Liver (tissue), 9 donors: ENCODE measurements around the gene MOSPD2. TPM values are rescaled to one million over a fixed set of nuclear protein-coding genes. Genes with fewer than 3 reads are reported as not detected.
A peak's percentile ranks its signal among the peaks of the same experiment; 100 is the strongest.

ENCODE experiments used
- DNase-seq: peaks from one replicate; pipeline ENCODE4 v3.0.0-alpha.2; 2017; ENCODE audit warnings: low spot score
- H3K27ac ChIP-seq, 2 donors: one replicate each; pipeline ENCODE4 v1.7.0; 2013; ENCODE audit warnings: inconsistent platforms in 2 of 2, low read length in 2 of 2, control low read depth in 1 of 2, low read depth in 1 of 2, mild to moderate bottlenecking in 1 of 2
- H3K27me3 ChIP-seq, 4 donors: one replicate each; pipeline versions ENCODE4 v1.6.1 to v1.7.0; 2013; ENCODE audit warnings: low read length in 3 of 4, inconsistent platforms in 1 of 4, mild to moderate bottlenecking in 1 of 4, moderate library complexity in 1 of 4; ENCODE audit not compliant: control insufficient read depth in 4 of 4, insufficient read depth in 4 of 4
- H3K36me3 ChIP-seq, 4 donors: one replicate each; pipeline versions ENCODE4 v1.6.1 to v1.7.0; 2013; ENCODE audit warnings: low read length in 3 of 4, mild to moderate bottlenecking in 3 of 4, low read depth in 1 of 4, moderate library complexity in 1 of 4; ENCODE audit not compliant: control insufficient read depth in 4 of 4, insufficient read depth in 3 of 4
- H3K4me1 ChIP-seq, 4 donors: one replicate each; pipeline versions ENCODE4 v1.6.1 to v1.7.0; 2013; ENCODE audit warnings: low read length in 3 of 4, mild to moderate bottlenecking in 3 of 4, moderate library complexity in 1 of 4; ENCODE audit not compliant: control insufficient read depth in 4 of 4, insufficient read depth in 4 of 4
- H3K4me3 ChIP-seq, 3 donors: one replicate each; pipeline versions ENCODE4 v1.6.1 to v1.7.0; 2013; ENCODE audit warnings: low read length in 3 of 3, control low read depth in 1 of 3, low read depth in 1 of 3, mild to moderate bottlenecking in 1 of 3
- H3K9ac ChIP-seq, 2 donors: one replicate each; pipeline ENCODE4 v1.7.0; 2013; ENCODE audit warnings: low read length in 2 of 2, mild to moderate bottlenecking in 2 of 2, moderate library complexity in 2 of 2, control low read depth in 1 of 2, low read depth in 1 of 2
- H3K9me3 ChIP-seq, 4 donors: one replicate each; pipeline versions ENCODE4 v1.6.1 to v1.7.0; 2013; ENCODE audit warnings: low read length in 3 of 4; ENCODE audit not compliant: control insufficient read depth in 4 of 4
- EGR1 ChIP-seq, 2 donors: IDR thresholded peaks; 2 replicates each; pipeline ENCODE4 v1.6.1; 2016 to 2018; ENCODE audit warnings: antibody characterized with exemption in 2 of 2, low read depth in 2 of 2
- FOXA1 ChIP-seq: IDR thresholded peaks from 2 replicates; pipeline ENCODE4 v1.6.1; 2016; ENCODE audit warnings: antibody characterized with exemption
- FOXA2 ChIP-seq: IDR thresholded peaks from 2 replicates; pipeline ENCODE4 v1.6.1; 2016; ENCODE audit warnings: antibody characterized with exemption
- HNF4A ChIP-seq, 2 donors: conservative IDR thresholded peaks; 2 replicates each; pipeline ENCODE4 v1.6.1; 2016; ENCODE audit warnings: antibody characterized with exemption in 2 of 2, mild to moderate bottlenecking in 2 of 2
- HNF4G ChIP-seq: IDR thresholded peaks from 2 replicates; pipeline ENCODE4 v1.6.1; 2016; ENCODE audit warnings: antibody characterized with exemption
- JUND ChIP-seq, 2 donors: IDR thresholded peaks; 2 replicates each; pipeline ENCODE4 v1.6.1; 2016; ENCODE audit warnings: antibody characterized with exemption in 2 of 2
- NR2F2 ChIP-seq: IDR thresholded peaks from 2 replicates; pipeline ENCODE4 v1.6.1; 2016; ENCODE audit warnings: antibody characterized with exemption
- RXRA ChIP-seq, 2 donors: IDR thresholded peaks; 2 replicates each; pipeline ENCODE4 v1.6.1; 2017 to 2018; ENCODE audit warnings: antibody characterized with exemption in 2 of 2, mild to moderate bottlenecking in 1 of 2
- TAF1 ChIP-seq: conservative IDR thresholded peaks from 2 replicates; pipeline ENCODE4 v1.6.1; 2016; ENCODE audit warnings: antibody characterized with exemption, mild to moderate bottlenecking
- WGBS: extraction: QIAGEN DNeasy Blood & Tissue Kit; methylation state at CpG from one replicate; pipeline ENCODE4 v1.1.7; 2013; 5-methylcytosine and 5-hydroxymethylcytosine counted together
- polyA plus RNA-seq, 2 donors: library from polyadenylated mRNA; stranded (reverse) in 1 of 2; unstranded in 1 of 2; fragments of 200-250 nt in 1 of 2; fragments of >200 nt in 1 of 2; fragmentation: Nextera tagmentation in 1 of 2; extraction: Ambion mirVana in 1 of 2; gene quantifications; one replicate each; pipeline versions ENCODE4 v1.2.1 to v1.2.3, GENCODE V29; 2013 to 2015
- total RNA-seq, 2 donors: library from RNA; depleted of rRNA; stranded (reverse); fragments of >200 nt; gene quantifications; one replicate each; pipeline ENCODE4 v1.2.3, GENCODE V29; 2014
- TF ChIP-seq, protein P1 (sequence below): IDR thresholded peaks from 2 replicates; pipeline ENCODE4 v1.6.1; 2016; ENCODE audit warnings: antibody characterized with exemption, mild to moderate bottlenecking
- TF ChIP-seq, protein P2 (sequence below): fragments of 150-350 bp; IDR thresholded peaks from 2 replicates; pipeline ENCODE4 v1.5.1; 2017; ENCODE audit warnings: improper control_type of control experiment, low read depth, low read length; ENCODE audit not compliant: missing input control
- TF ChIP-seq, protein P3 (sequence below): IDR thresholded peaks from 2 replicates; pipeline ENCODE4 v1.6.1; 2016; ENCODE audit warnings: antibody characterized with exemption
- TF ChIP-seq, protein P4 (sequence below): IDR thresholded peaks from 2 replicates; pipeline ENCODE4 v1.6.1; 2016; ENCODE audit warnings: antibody characterized with exemption
- TF ChIP-seq, protein P5 (sequence below): IDR thresholded peaks from 2 replicates; pipeline ENCODE4 v1.6.1; 2016; ENCODE audit warnings: antibody characterized with exemption
- donor health status: healthy.
- donor health status: healthy.
- donor health status: healthy.
- donor health status: healthy.
- donor health status: healthy.

The MOSPD2 gene
- total and polyA plus RNA-seq, 4 donors = 3.0 to 9.1 (median 4.9) TPM

DNA sequence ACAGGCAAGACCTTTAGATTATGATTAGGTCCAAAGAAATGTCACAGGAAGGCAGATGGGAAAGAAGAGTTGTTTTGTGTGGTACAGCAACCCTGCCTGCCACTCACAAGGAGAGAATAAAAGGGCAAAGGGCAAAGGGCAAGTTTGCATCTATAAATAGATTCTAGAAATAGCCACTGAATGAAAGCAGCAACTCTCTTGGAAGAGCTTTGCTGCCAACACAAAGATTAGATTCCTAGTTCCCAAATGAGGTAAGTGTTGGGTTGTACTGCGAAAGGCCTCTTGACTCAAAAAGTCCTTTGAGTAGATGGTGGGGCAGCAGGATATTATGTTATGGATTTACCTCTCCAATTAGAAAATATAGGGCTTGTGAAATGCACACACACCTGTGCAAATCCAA is 61.2 kb downstream of the MOSPD2 start:
- WGBS = 75% methylated on average over 1 of the region's 1 CpG
- DNase-seq = no peak
- TF ChIP-seq TAF1 (no peak), NR2F2 (peak; percentile 44)
- Histone ChIP-seq H3K36me3 (no peaks in the 10 kb centered on the region), H3K27me3 (no peaks in the 10 kb centered on the region), H3K27ac (no peak overlapping the region), H3K9me3 (no peaks in the 10 kb centered on the region), H3K9ac (no peak overlapping the region), H3K4me3 (no peak overlapping the region), H3K4me1 (no peaks in the 10 kb centered on the region)

DNA sequence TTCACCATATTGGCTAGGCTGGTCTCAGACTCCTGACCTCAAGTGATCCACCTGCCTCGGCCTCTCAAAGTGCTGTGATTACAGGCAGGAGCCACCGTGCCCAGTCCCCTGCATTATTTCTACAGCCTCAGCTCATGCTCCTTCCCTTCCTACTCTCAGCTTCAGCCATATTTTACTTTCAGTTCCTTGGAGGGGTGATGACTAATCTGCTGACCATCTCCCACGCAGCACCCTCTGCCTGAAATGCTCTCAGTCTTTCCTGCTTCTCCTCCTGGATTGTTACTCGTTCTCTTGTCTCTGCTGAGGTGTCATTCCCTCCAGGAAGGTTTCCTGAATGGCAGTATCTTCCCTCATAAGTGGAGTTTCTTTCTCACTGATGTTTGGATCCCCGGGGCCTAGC is 63.3 kb downstream of the MOSPD2 start:
- Histone ChIP-seq H3K4me3 (no peak overlapping the region), H3K9ac (no peak overlapping the region), H3K36me3 (no peaks in the 10 kb centered on the region), H3K4me1 (no peaks in the 10 kb centered on the region), H3K9me3 (no peaks in the 10 kb centered on the region), H3K27ac (no peak overlapping the region), H3K27me3 (peaks cover 0 to 2% (median 0%) of the 10 kb centered on the region in 4 donors)
- no peak for DNase-seq
- 85% methylated on average over 5 of the region's 5 CpGs for WGBS
- TF ChIP-seq, protein P1, sequence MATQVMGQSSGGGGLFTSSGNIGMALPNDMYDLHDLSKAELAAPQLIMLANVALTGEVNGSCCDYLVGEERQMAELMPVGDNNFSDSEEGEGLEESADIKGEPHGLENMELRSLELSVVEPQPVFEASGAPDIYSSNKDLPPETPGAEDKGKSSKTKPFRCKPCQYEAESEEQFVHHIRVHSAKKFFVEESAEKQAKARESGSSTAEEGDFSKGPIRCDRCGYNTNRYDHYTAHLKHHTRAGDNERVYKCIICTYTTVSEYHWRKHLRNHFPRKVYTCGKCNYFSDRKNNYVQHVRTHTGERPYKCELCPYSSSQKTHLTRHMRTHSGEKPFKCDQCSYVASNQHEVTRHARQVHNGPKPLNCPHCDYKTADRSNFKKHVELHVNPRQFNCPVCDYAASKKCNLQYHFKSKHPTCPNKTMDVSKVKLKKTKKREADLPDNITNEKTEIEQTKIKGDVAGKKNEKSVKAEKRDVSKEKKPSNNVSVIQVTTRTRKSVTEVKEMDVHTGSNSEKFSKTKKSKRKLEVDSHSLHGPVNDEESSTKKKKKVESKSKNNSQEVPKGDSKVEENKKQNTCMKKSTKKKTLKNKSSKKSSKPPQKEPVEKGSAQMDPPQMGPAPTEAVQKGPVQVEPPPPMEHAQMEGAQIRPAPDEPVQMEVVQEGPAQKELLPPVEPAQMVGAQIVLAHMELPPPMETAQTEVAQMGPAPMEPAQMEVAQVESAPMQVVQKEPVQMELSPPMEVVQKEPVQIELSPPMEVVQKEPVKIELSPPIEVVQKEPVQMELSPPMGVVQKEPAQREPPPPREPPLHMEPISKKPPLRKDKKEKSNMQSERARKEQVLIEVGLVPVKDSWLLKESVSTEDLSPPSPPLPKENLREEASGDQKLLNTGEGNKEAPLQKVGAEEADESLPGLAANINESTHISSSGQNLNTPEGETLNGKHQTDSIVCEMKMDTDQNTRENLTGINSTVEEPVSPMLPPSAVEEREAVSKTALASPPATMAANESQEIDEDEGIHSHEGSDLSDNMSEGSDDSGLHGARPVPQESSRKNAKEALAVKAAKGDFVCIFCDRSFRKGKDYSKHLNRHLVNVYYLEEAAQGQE = no peak
- TF ChIP-seq FOXA2 (no peak), JUND (IDR thresholded peaks at IDR 0.05) (no peak), HNF4A (conservative IDR thresholded peaks at IDR 0.05) (no peak), FOXA1 (no peak)

DNA sequence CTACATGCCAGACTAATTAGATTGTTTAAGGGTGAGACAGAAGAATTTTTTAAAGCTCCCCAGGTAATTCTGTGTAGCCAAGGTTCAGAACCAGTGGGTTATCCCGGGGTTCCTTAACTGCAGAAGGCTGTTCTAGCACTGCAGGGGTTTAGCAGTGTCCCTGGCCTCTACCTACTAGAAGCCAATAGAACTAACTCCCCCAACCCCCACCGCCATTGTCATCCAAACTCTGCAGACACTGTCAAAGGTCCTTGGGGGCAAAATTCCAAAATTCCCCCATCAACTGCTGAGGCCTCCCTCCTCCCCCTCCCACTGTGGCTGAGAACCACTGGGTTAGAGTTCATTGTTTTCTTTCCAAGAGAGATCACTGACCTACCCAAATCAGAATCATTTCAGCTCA is 66.4 kb downstream of the MOSPD2 start:
- Histone ChIP-seq H3K4me3 (no peak overlapping the region), H3K4me1 (no peaks in the 10 kb centered on the region), H3K9ac (no peak overlapping the region), H3K36me3 (no peaks in the 10 kb centered on the region), H3K27ac (no peak overlapping the region), H3K27me3 (peaks cover 0 to 2% (median 0%) of the 10 kb centered on the region in 4 donors), H3K9me3 (no peaks in the 10 kb centered on the region)
- WGBS = 70% methylated on average over 2 of the region's 2 CpGs
- TF ChIP-seq, protein P2, sequence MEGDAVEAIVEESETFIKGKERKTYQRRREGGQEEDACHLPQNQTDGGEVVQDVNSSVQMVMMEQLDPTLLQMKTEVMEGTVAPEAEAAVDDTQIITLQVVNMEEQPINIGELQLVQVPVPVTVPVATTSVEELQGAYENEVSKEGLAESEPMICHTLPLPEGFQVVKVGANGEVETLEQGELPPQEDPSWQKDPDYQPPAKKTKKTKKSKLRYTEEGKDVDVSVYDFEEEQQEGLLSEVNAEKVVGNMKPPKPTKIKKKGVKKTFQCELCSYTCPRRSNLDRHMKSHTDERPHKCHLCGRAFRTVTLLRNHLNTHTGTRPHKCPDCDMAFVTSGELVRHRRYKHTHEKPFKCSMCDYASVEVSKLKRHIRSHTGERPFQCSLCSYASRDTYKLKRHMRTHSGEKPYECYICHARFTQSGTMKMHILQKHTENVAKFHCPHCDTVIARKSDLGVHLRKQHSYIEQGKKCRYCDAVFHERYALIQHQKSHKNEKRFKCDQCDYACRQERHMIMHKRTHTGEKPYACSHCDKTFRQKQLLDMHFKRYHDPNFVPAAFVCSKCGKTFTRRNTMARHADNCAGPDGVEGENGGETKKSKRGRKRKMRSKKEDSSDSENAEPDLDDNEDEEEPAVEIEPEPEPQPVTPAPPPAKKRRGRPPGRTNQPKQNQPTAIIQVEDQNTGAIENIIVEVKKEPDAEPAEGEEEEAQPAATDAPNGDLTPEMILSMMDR = no peak
- TF ChIP-seq HNF4G (no peak), RXRA (IDR thresholded peaks at IDR 0.05) (no peak), FOXA1 (no peak), EGR1 (IDR thresholded peaks at IDR 0.05; ENCODE audit: low read depth in 2 of 2) (no peak), NR2F2 (no peak), FOXA2 (no peak), HNF4A (conservative IDR thresholded peaks at IDR 0.05) (no peak), TAF1 (no peak)
- TF ChIP-seq, protein P3, sequence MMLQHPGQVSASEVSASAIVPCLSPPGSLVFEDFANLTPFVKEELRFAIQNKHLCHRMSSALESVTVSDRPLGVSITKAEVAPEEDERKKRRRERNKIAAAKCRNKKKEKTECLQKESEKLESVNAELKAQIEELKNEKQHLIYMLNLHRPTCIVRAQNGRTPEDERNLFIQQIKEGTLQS = no peak
- TF ChIP-seq, protein P4, sequence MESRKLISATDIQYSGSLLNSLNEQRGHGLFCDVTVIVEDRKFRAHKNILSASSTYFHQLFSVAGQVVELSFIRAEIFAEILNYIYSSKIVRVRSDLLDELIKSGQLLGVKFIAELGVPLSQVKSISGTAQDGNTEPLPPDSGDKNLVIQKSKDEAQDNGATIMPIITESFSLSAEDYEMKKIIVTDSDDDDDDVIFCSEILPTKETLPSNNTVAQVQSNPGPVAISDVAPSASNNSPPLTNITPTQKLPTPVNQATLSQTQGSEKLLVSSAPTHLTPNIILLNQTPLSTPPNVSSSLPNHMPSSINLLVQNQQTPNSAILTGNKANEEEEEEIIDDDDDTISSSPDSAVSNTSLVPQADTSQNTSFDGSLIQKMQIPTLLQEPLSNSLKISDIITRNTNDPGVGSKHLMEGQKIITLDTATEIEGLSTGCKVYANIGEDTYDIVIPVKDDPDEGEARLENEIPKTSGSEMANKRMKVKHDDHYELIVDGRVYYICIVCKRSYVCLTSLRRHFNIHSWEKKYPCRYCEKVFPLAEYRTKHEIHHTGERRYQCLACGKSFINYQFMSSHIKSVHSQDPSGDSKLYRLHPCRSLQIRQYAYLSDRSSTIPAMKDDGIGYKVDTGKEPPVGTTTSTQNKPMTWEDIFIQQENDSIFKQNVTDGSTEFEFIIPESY = no peak
- TF ChIP-seq, protein P1 = no peak
- TF ChIP-seq, protein P5, sequence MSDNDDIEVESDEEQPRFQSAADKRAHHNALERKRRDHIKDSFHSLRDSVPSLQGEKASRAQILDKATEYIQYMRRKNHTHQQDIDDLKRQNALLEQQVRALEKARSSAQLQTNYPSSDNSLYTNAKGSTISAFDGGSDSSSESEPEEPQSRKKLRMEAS = no peak
- DNase-seq = no peak
